ENCODE results near the gene TMEM31. TPM values are rescaled to one million over a fixed set of nuclear protein-coding genes. Genes with fewer than 3 reads are reported as not detected.

Gene TMEM31
- total and polyA plus RNA-seq, 2 of the 8 experiments (the other 6 are each of a cell fraction or from before 2014, with no cell fraction given) = 0.65 TPM; not detected in 1

DNA sequence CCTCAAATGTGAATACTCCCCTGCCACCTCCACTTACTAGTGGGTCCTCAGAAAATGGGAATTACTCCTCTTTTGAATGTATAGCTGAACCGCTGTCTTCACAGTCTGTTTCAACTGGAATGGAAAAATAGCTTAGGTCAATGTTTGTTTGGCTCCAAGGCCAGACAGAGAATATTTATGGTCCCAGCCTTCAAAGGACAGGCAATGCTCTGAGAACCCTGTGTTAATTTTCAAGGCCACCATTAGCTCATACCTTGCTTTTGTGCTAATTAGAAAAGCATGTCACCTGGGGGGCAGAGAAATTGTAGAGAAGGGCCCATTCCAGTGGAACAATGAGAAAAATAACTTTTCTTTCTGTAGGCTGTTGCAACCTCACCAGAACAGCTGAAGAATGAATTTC lies 19.6 kb upstream of the TMEM31 start:
- Histone ChIP-seq H3K23me2 (ENCODE audit: low read depth, low read length) (no peaks in the 10 kb centered on the region; the same call in 1 of the 2 replicates), H3K4me1 (replicated peaks in 1 of 4; ENCODE audit: control insufficient read depth in 3 of 4, insufficient read depth in 4 of 4, low read length in 3 of 4) (peaks cover 0 to 2% (median 0%) of the 10 kb centered on the region in 4 experiments; a peak in 1 of 7 replicates), H3K56ac (replicated peaks; ENCODE audit: insufficient read length, low read depth, low read length) (no peak overlapping the region), H2BK120ac (replicated peaks; ENCODE audit: low read depth, low read length) (no peak overlapping the region), H2AFZ (ENCODE audit: low read length) (no peak overlapping the region), H4K91ac (replicated peaks; ENCODE audit: insufficient read length, low read length) (no peak overlapping the region), H3K4me2 (ENCODE audit: insufficient read depth in 1 of 2, low read depth in 2 of 2, low read length in 2 of 2) (no peak overlapping the region), H3K27me3 (replicated peaks in 1 of 4; ENCODE audit: control insufficient read depth in 3 of 4, extremely low read depth in 1 of 4, insufficient read depth in 3 of 4, low read length in 3 of 4) (no peaks in the 10 kb centered on the region), H3K36me3 (ENCODE audit: control insufficient read depth in 2 of 4, insufficient read depth in 4 of 4, low read length in 3 of 4) (no peaks in the 10 kb centered on the region), H3K18ac (ENCODE audit: extremely low read depth, low read length) (no peak overlapping the region), H4K5ac (ENCODE audit: insufficient read length, low read depth, low read length) (no peak overlapping the region), H3K9ac (replicated peaks in 1 of 4; ENCODE audit: extremely low read depth in 1 of 4, low read depth in 3 of 4, low read length in 3 of 4) (no peak overlapping the region), H3K23ac (ENCODE audit: insufficient read length) (no peak overlapping the region), H3K79me2 (ENCODE audit: control insufficient read depth in 1 of 2, insufficient read depth in 2 of 2, low read length in 2 of 2) (peaks cover 0 to 4% of the 10 kb centered on the region in 2 experiments; a peak in 3 of 4 replicates), H2BK20ac (ENCODE audit: low read length) (no peak overlapping the region), H4K8ac (ENCODE audit: extremely low read depth, insufficient read depth, low read length) (no peak overlapping the region), H3K4ac (replicated peaks; ENCODE audit: insufficient read length, low read depth, low read length) (no peak overlapping the region), H4K20me1 (replicated peaks in 1 of 2; ENCODE audit: control insufficient read depth in 1 of 2, insufficient read depth in 2 of 2, low read length in 2 of 2) (no peaks in the 10 kb centered on the region), H2BK5ac (ENCODE audit: low read depth, low read length) (no peak overlapping the region), H3K9me3 (ENCODE audit: insufficient read depth in 2 of 2, low read depth in 1 of 2, low read length in 1 of 2) (no peaks in the 10 kb centered on the region), H3K14ac (ENCODE audit: insufficient read length) (no peak overlapping the region), H2BK15ac (ENCODE audit: low read length) (no peak overlapping the region), H3K4me3 (ENCODE audit: extremely low read depth in 1 of 4, insufficient read depth in 2 of 4, low read depth in 3 of 4, low read length in 4 of 4) (no peak overlapping the region), H3K27ac (ENCODE audit: low read depth, low read length) (no peak overlapping the region), H2BK12ac (ENCODE audit: low read depth, low read length) (no peak overlapping the region), H2AK5ac (ENCODE audit: low read depth, low read length) (no peak overlapping the region), H3K79me1 (ENCODE audit: low read depth, low read length) (no peaks in the 10 kb centered on the region)
- ChIA-PET CTCF (ENCODE audit: partially characterized antibody) (interaction anchor here (1.0 to 2.3 kb wide), 4 partner anchors 21 to 90 kb away, joined by 4 to 18 read pairs (median 9); partner anchors contain the start of genes PLP1 and TMEM31), POLR2A (ENCODE audit: partially characterized antibody) (interaction anchor here (1.1 to 1.7 kb wide), 5 partner anchors 17 to 82 kb away, joined by 3 to 5 read pairs (median 5); no protein-coding TSS in a partner anchor)
- WGBS, 2 experiments (ENCODE audit: extremely low coverage in 1 of 2, insufficient coverage in 1 of 2, insufficient read length in 1 of 2, insufficient replicate concordance in 2 of 2, low coverage in 1 of 2, low lambda C conversion rate in 2 of 2, missing lambda C conversion rate in 1 of 2) = 88% methylated on average over 1 of the region's 1 CpG; no CpG with 5 or more reads in 1 of the 2 experiments
- DNase-seq (ENCODE audit: low read depth in 1 of 2, low spot score in 2 of 2) (no peak), FAIRE-seq (no peak)
- TF ChIP-seq CREB1 (IDR thresholded peaks at IDR 0.05) = no peak
- TF ChIP-seq TBP (IDR thresholded peaks at IDR 0.05; ENCODE audit: low read depth, low read length) = no peak
- TF ChIP-seq SIN3A (conservative IDR thresholded peaks at IDR 0.05 in 1 of 2, IDR thresholded peaks at IDR 0.05 in 1 of 2; ENCODE audit: low read depth in 1 of 2, low read length in 2 of 2) = no peak
- no peak for TF ChIP-seq CHD1 (IDR thresholded peaks at IDR 0.05; ENCODE audit: low read depth, low read length)
- no peak for TF ChIP-seq BACH1 (IDR thresholded peaks at IDR 0.05; ENCODE audit: low read length)
- no peak for TF ChIP-seq JUN (IDR thresholded peaks at IDR 0.05; ENCODE audit: low read depth, low read length)
